Measurements from ENCODE around the gene CACNA1C. TPM values are rescaled to one million over a fixed set of nuclear protein-coding genes. Genes with fewer than 3 reads are reported as not detected.

CACNA1C gene
- total and polyA plus RNA-seq, 2 of the 4 experiments (the other 2 are of a cell fraction): 1.6 to 2.6 TPM

DNA sequence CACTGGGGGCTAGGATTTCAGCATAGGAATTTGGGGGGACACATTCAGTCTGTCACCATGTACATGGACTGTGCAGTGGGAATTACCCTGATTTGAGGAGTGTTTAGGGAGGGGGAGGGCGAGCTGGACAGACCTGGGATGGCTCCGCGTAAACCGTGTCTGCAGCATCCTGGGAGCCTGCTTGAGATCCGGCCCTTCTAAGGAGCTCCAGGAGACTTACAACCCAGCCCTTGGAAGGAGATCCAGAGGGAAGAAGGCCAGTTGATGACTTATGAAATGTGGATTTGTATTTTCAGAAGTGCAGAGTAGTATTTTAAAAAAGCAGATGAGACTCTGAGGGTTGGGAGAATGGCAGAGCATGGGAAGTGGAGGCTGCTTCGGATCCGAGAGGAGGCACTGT, 153.2 kb downstream of the CACNA1C start:
- BruUV-seq (replicated peaks): no TSS peak
- Histone ChIP-seq H2BK20ac (ENCODE audit: low read depth, low read length) (no peak overlapping the region), H3K18ac (ENCODE audit: low read depth, low read length) (no peak overlapping the region), H3K27me3 (ENCODE audit: control insufficient read depth, insufficient read depth, low read length) (no peaks in the 10 kb centered on the region), H2BK5ac (ENCODE audit: low read depth, low read length, poor library complexity, severe bottlenecking) (no peak overlapping the region), H3K9me3 (ENCODE audit: control insufficient read depth, insufficient read depth, low read length) (no peaks in the 10 kb centered on the region; the same call in 1 of the 2 replicates), H3K9ac (ENCODE audit: low read depth, low read length) (no peak overlapping the region), H3K4me3 (ENCODE audit: insufficient read depth, low read depth, low read length) (no peak overlapping the region), H2AFZ (replicated peaks; ENCODE audit: low read length, poor library complexity) (no peak overlapping the region), H3K79me1 (ENCODE audit: low read depth in 1 of 2, low read length in 2 of 2) (no peaks in the 10 kb centered on the region), H4K8ac (ENCODE audit: low read depth in 2 of 2, low read length in 2 of 2) (no peak overlapping the region; a peak in 1 of 4 replicates), H3K4me1 (ENCODE audit: control insufficient read depth, insufficient read depth, low read length) (peaks cover 5% of the 10 kb centered on the region; the same call in 1 of the 2 replicates), H3K4me2 (ENCODE audit: low read depth, low read length) (no peak overlapping the region), H3K9me1 (ENCODE audit: insufficient read depth, low read length) (no peaks in the 10 kb centered on the region), H2AK5ac (ENCODE audit: low read depth, low read length) (no peak overlapping the region), H2BK15ac (ENCODE audit: low read depth, low read length) (no peak overlapping the region), H3K23ac (ENCODE audit: low read depth, low read length) (no peak overlapping the region), H3K56ac (ENCODE audit: extremely low read depth, insufficient read depth, low read length) (no peak overlapping the region), H3K14ac (replicated peaks; ENCODE audit: low read depth, low read length) (no peak overlapping the region), H4K20me1 (ENCODE audit: insufficient read depth, low read length) (no peaks in the 10 kb centered on the region), H3K27ac (ENCODE audit: insufficient read depth, low read length) (no peak overlapping the region), H2AK9ac (replicated peaks; ENCODE audit: low read depth, low read length, poor library complexity) (no peak overlapping the region), H3K4ac (ENCODE audit: low read depth, low read length) (no peak overlapping the region), H4K91ac (ENCODE audit: insufficient read depth, low read depth, low read length) (no peak overlapping the region), H2BK120ac (ENCODE audit: low read depth, low read length) (no peak overlapping the region), H3K36me3 (ENCODE audit: control insufficient read depth, insufficient read depth, low read length) (no peaks in the 10 kb centered on the region), H4K5ac (ENCODE audit: low read depth, low read length) (no peak overlapping the region)
- ChIA-PET CTCF (no interaction called here), POLR2A (ENCODE audit: unreplicated experiment) (no interaction called here)
- no peak for DNase-seq
- intact Hi-C loops (cut with micrococcal nuclease) (no loop called here), in situ Hi-C loops (cut with MboI; ENCODE audit: low sequenced_read_pairs) (no loop called here), dilution Hi-C loops (cut with HindIII; ENCODE audit: low sequenced_read_pairs, unreplicated experiment) (no loop called here)
- TF ChIP-seq, protein P1, sequence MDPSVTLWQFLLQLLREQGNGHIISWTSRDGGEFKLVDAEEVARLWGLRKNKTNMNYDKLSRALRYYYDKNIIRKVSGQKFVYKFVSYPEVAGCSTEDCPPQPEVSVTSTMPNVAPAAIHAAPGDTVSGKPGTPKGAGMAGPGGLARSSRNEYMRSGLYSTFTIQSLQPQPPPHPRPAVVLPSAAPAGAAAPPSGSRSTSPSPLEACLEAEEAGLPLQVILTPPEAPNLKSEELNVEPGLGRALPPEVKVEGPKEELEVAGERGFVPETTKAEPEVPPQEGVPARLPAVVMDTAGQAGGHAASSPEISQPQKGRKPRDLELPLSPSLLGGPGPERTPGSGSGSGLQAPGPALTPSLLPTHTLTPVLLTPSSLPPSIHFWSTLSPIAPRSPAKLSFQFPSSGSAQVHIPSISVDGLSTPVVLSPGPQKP (IDR thresholded peaks at IDR 0.05; ENCODE audit: borderline replicate concordance, low read depth, low read length): no peak
- TF ChIP-seq MXI1 (IDR thresholded peaks at IDR 0.05; ENCODE audit: borderline replicate concordance, low read depth, low read length) (no peak), RFX5 (IDR thresholded peaks at IDR 0.05; ENCODE audit: low read depth, low read length) (no peak), RAD21 (IDR thresholded peaks at IDR 0.05; ENCODE audit: low read length) (no peak), NFE2L2 (IDR thresholded peaks at IDR 0.05; ENCODE audit: low read depth, low read length) (no peak), CHD1 (IDR thresholded peaks at IDR 0.05; ENCODE audit: low read depth, low read length) (no peak), BHLHE40 (IDR thresholded peaks at IDR 0.05; ENCODE audit: low read depth, low read length) (no peak), POLR2A (IDR thresholded peaks at IDR 0.05; ENCODE audit: low read depth, low read length) (no peak), FOS (IDR thresholded peaks at IDR 0.05; ENCODE audit: low read depth, low read length) (no peak)
- WGBS, 2 experiments (ENCODE audit: extremely low coverage in 2 of 2, insufficient read length in 1 of 2): 100% methylated on average over 1 of the region's 7 CpGs; no CpG with 5 or more reads in 1 of the 2 experiments
- ATAC-seq (ENCODE audit: low read depth): no peak

Measured in IMR-90 (cell line).